ENCODE measurements around the gene DACT3. TPM values are rescaled to one million over a fixed set of nuclear protein-coding genes. Genes with fewer than 3 reads are reported as not detected.

The DACT3 gene
- total and polyA plus RNA-seq, 7 donors: 0.44 to 1.6 (median 0.76) TPM

DNA sequence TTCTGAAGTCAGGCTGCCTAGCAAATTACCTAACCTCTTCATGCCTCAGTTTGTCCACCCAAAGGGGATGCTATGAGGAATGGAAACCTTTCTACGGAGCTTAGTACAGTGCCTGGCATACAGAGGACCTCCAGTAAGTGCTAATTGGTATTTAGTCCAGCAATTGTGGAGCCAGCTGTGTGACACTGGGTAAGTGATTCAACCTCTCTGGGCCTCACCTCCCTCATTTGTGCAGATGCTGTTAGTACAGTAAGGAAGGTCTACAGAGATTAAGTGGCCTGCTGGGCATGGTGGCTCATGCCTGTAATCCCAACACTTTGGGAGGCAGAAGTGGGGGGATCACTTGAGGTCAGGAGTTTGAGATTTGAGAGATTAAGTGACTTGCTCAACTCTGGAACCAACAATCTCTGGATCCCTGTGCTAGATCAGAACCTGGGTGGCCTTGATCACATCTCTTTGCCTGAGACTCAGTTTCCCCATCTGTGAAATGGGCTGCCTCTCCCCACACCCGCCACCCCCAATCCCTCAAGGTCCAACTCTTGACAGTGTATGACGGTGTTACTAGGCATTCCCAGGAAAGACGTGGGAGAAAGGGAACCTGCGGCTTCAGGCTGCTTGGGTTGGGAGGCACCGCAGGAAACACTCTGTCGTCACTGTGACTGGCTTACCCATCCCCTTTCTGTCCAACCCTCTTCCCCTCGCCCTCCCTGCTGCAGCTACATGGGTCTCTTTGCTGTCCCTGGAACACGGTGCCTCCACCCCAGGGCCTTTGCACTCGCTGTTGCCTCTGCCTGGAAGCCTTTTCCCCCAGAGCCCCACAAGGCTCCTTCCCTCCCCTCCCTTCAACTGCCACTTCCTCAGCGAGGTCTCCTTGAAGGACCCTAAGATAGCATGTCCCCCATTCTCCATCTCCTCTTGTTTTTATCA is 37.7 kb upstream of the DACT3 start:
- Histone ChIP-seq H3K4me1 (no peaks in the 10 kb centered on the region), H3K36me3 (ENCODE audit: insufficient read depth in 1 of 2, low read depth in 1 of 2) (peaks cover 3 to 70% of the 10 kb centered on the region in 2 donors), H3K4me3 (no peak overlapping the region), H3K9me3 (no peaks in the 10 kb centered on the region), H3K27me3 (ENCODE audit: insufficient read depth in 3 of 3, low read length in 2 of 3) (no peaks in the 10 kb centered on the region), H3K27ac (no peak overlapping the region)
- no peak for DNase-seq
- ATAC-seq: no peak
- WGBS, 3 donors: 94 to 95% (median 94%) methylated on average over 10 to 11 of the region's 11 CpGs
- TF ChIP-seq, protein P1, sequence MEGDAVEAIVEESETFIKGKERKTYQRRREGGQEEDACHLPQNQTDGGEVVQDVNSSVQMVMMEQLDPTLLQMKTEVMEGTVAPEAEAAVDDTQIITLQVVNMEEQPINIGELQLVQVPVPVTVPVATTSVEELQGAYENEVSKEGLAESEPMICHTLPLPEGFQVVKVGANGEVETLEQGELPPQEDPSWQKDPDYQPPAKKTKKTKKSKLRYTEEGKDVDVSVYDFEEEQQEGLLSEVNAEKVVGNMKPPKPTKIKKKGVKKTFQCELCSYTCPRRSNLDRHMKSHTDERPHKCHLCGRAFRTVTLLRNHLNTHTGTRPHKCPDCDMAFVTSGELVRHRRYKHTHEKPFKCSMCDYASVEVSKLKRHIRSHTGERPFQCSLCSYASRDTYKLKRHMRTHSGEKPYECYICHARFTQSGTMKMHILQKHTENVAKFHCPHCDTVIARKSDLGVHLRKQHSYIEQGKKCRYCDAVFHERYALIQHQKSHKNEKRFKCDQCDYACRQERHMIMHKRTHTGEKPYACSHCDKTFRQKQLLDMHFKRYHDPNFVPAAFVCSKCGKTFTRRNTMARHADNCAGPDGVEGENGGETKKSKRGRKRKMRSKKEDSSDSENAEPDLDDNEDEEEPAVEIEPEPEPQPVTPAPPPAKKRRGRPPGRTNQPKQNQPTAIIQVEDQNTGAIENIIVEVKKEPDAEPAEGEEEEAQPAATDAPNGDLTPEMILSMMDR (IDR thresholded peaks at IDR 0.05): no peak
- intact Hi-C loops (cut with DNase I): no loop called here

DNA sequence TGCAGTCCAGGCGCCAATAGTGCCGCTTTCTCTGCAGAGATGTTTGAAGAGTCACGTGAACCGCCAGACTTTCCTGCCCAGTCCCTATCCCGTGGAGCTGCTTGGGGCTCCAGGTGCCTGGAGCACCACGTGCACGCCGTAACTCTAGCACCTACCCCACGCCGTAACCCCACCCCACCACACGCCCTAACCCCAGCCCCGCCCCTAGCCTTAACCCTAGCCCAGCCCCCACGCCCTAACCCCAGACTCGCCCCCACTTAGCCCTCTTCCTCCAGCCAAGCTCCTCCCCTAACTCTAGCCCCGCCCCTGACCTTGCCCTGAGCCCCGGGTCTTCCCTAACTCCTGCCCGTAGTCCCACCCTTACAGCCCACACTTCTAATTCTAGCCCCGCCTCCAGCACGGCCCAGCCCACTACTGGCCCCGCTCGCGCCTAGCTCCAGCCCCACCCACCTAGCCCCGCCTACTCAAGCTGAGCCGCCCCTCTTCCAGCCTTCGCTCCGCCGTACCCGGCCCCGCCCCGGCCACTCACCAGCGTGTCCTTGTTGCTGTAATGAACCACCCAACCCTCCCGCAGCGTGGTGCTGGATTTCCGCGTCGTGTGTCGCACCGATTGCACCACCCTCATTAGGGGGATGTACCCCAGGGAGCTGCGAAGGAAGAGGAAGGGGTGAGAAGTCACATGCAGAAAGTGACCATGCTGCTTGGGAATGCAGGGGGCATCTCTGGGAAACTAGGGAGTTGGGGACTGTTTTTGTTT is 36.4 kb upstream of the DACT3 start:
- TF ChIP-seq, protein P1 (IDR thresholded peaks at IDR 0.05): no peak
- no peaks in the 10 kb centered on the region for H3K27me3 ChIP-seq (ENCODE audit: insufficient read depth in 3 of 3, low read length in 2 of 3)
- intact Hi-C loops (cut with DNase I): no loop called here
- DNase-seq (peak; percentile 90 to 94), ATAC-seq (peak; percentile 93 to 98 (median 96))
- no peak overlapping the region for H3K27ac ChIP-seq
- no peaks in the 10 kb centered on the region for H3K4me1 ChIP-seq
- peaks cover 3 to 71% of the 10 kb centered on the region in 2 donors for H3K36me3 ChIP-seq (ENCODE audit: insufficient read depth in 1 of 2, low read depth in 1 of 2)
- WGBS, 3 donors: 22 to 31% (median 25%) methylated on average over 38 to 39 of the region's 39 CpGs
- H3K9me3 ChIP-seq: no peaks in the 10 kb centered on the region
- peak overlapping the region; percentile 38 for H3K4me3 ChIP-seq

DNA sequence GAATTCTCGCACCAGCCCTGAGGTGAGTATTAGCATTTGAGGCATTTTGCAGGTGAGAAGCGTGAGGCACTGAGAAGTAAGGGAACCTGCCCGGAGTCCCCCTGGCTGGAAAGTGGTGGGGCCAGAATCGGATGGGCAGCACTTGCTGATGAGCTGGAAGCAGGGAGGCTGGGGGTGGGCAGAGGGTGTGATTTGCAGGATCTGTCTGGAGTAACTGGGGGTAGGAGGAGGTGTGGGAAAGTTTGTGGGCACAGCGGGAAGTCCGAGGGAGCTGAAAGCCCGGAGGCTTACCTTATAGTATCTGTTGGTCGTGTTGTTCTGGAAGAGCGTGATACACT is 35.9 kb upstream of the DACT3 start:
- Histone ChIP-seq H3K27ac (no peak overlapping the region), H3K4me1 (no peaks in the 10 kb centered on the region), H3K36me3 (ENCODE audit: insufficient read depth in 1 of 2, low read depth in 1 of 2) (peaks cover 3 to 71% of the 10 kb centered on the region in 2 donors), H3K9me3 (no peaks in the 10 kb centered on the region), H3K27me3 (ENCODE audit: insufficient read depth in 3 of 3, low read length in 2 of 3) (no peaks in the 10 kb centered on the region), H3K4me3 (peak overlapping the region; percentile 38)
- TF ChIP-seq, protein P1 (IDR thresholded peaks at IDR 0.05): no peak
- 74 to 81% (median 80%) methylated on average over 8 to 9 of the region's 9 CpGs for WGBS, 3 donors
- intact Hi-C loops (cut with DNase I): no loop called here
- ATAC-seq (no peak), DNase-seq (no peak)

DNA sequence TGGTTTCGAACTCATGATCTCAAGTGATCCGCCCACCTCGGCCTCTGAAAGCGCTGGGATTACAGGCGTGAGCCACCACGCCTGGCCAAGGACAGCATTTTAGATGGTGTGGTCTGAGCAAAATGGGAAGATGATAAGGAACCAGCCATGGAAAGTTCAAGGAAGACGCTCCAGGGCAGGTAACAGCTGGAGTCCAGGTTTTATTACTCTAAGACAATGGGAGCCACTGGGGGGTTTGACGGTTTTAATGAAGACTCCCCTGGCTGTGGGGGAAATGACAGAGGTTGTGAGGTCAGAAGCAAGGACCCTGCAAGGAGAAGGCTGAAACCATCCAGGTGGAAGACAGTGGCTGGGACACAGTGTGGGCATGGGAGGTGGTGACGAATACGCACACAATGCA is 35.1 kb upstream of the DACT3 start:
- Histone ChIP-seq H3K4me1 (no peaks in the 10 kb centered on the region), H3K27ac (no peak overlapping the region), H3K4me3 (no peak overlapping the region), H3K36me3 (ENCODE audit: insufficient read depth in 1 of 2, low read depth in 1 of 2) (peaks cover 3 to 71% of the 10 kb centered on the region in 2 donors), H3K9me3 (no peaks in the 10 kb centered on the region), H3K27me3 (ENCODE audit: insufficient read depth in 3 of 3, low read length in 2 of 3) (no peaks in the 10 kb centered on the region)
- TF ChIP-seq, protein P1 (IDR thresholded peaks at IDR 0.05): no peak
- WGBS, 3 donors: 95% methylated on average over 10 of the region's 10 CpGs
- intact Hi-C loops (cut with DNase I): no loop called here
- no peak for ATAC-seq
- no peak for DNase-seq
